ENCODE measurements around the gene SULF2. TPM values are rescaled to one million over a fixed set of nuclear protein-coding genes. Genes with fewer than 3 reads are reported as not detected.

The SULF2 gene
- total and polyA plus RNA-seq, 2 donors = 9.3 to 94.0 TPM

GRCh38 chr20:47789764-47790579 lies 4.7 kb upstream of the SULF2 start:
- DNase-seq (ENCODE audit: low read depth in 6 of 9, low spot score in 9 of 9) = no peak
- WGBS = 91% methylated on average over 10 of the region's 10 CpGs
- no peak overlapping the region for H3K4me3 ChIP-seq (ENCODE audit: low read length in 2 of 2)
- H3K36me3 ChIP-seq (ENCODE audit: control insufficient read depth in 2 of 2, insufficient read depth in 2 of 2, low read length in 1 of 2) = no peaks in the 10 kb centered on the region
- H3K27me3 ChIP-seq (ENCODE audit: control insufficient read depth in 2 of 2, insufficient read depth in 1 of 2, low read length in 1 of 2) = peaks cover 31 to 41% of the 10 kb centered on the region in 2 donors
- H3K27ac ChIP-seq (ENCODE audit: low read depth in 1 of 2, low read length in 1 of 2) = no peak overlapping the region
- peaks cover 0 to 4% of the 10 kb centered on the region in 2 donors for H3K4me1 ChIP-seq (ENCODE audit: control insufficient read depth in 2 of 2, insufficient read depth in 2 of 2, low read length in 2 of 2)
- H3K9me3 ChIP-seq (ENCODE audit: control insufficient read depth in 2 of 2, insufficient read depth in 1 of 2, low read length in 1 of 2) = no peaks in the 10 kb centered on the region

GRCh38 chr20:47789081-47789763 lies 3.9 kb upstream of the SULF2 start:
- 90% methylated on average over 12 of the region's 12 CpGs for WGBS
- peaks cover 0 to 2% of the 10 kb centered on the region in 2 donors for H3K9me3 ChIP-seq (ENCODE audit: control insufficient read depth in 2 of 2, insufficient read depth in 1 of 2, low read length in 1 of 2)
- H3K27me3 ChIP-seq (ENCODE audit: control insufficient read depth in 2 of 2, insufficient read depth in 1 of 2, low read length in 1 of 2) = peaks cover 38 to 48% of the 10 kb centered on the region in 2 donors
- no peak for DNase-seq (ENCODE audit: low read depth in 6 of 9, low spot score in 9 of 9)
- H3K4me1 ChIP-seq (ENCODE audit: control insufficient read depth in 2 of 2, insufficient read depth in 2 of 2, low read length in 2 of 2) = peaks cover 0 to 6% of the 10 kb centered on the region in 2 donors
- no peak overlapping the region for H3K4me3 ChIP-seq (ENCODE audit: low read length in 2 of 2)
- no peak overlapping the region for H3K27ac ChIP-seq (ENCODE audit: low read depth in 1 of 2, low read length in 1 of 2)
- no peaks in the 10 kb centered on the region for H3K36me3 ChIP-seq (ENCODE audit: control insufficient read depth in 2 of 2, insufficient read depth in 2 of 2, low read length in 1 of 2)

- 93% methylated on average over 11 of the region's 11 CpGs for WGBS
- Histone ChIP-seq H3K27me3 (ENCODE audit: control insufficient read depth in 2 of 2, insufficient read depth in 1 of 2, low read length in 1 of 2) (peaks cover 43 to 53% of the 10 kb centered on the region in 2 donors), H3K27ac (ENCODE audit: low read depth in 1 of 2, low read length in 1 of 2) (no peak overlapping the region), H3K9me3 (ENCODE audit: control insufficient read depth in 2 of 2, insufficient read depth in 1 of 2, low read length in 1 of 2) (peaks cover 0 to 2% of the 10 kb centered on the region in 2 donors), H3K4me1 (ENCODE audit: control insufficient read depth in 2 of 2, insufficient read depth in 2 of 2, low read length in 2 of 2) (peaks cover 0 to 10% of the 10 kb centered on the region in 2 donors), H3K4me3 (ENCODE audit: low read length in 2 of 2) (no peak overlapping the region), H3K36me3 (ENCODE audit: control insufficient read depth in 2 of 2, insufficient read depth in 2 of 2, low read length in 1 of 2) (no peaks in the 10 kb centered on the region)
- DNase-seq (ENCODE audit: low read depth in 6 of 9, low spot score in 9 of 9) = no peak
Measured at GRCh38 chr20:47788741-47789080, 3.4 kb upstream of the SULF2 start.

- Histone ChIP-seq H3K27ac (ENCODE audit: low read depth in 1 of 2, low read length in 1 of 2) (no peak overlapping the region), H3K4me3 (ENCODE audit: low read length in 2 of 2) (no peak overlapping the region), H3K27me3 (ENCODE audit: control insufficient read depth in 2 of 2, insufficient read depth in 1 of 2, low read length in 1 of 2) (peaks cover 46 to 68% of the 10 kb centered on the region in 2 donors), H3K36me3 (ENCODE audit: control insufficient read depth in 2 of 2, insufficient read depth in 2 of 2, low read length in 1 of 2) (no peaks in the 10 kb centered on the region), H3K9me3 (ENCODE audit: control insufficient read depth in 2 of 2, insufficient read depth in 1 of 2, low read length in 1 of 2) (peaks cover 0 to 2% of the 10 kb centered on the region in 2 donors), H3K4me1 (ENCODE audit: control insufficient read depth in 2 of 2, insufficient read depth in 2 of 2, low read length in 2 of 2) (peaks cover 0 to 10% of the 10 kb centered on the region in 2 donors)
- DNase-seq (ENCODE audit: low read depth in 6 of 9, low spot score in 9 of 9) = no peak
- WGBS = 30% methylated on average over 6 of the region's 6 CpGs
Measured at GRCh38 chr20:47786765-47787107, 1.5 kb upstream of the SULF2 start.

DNA sequence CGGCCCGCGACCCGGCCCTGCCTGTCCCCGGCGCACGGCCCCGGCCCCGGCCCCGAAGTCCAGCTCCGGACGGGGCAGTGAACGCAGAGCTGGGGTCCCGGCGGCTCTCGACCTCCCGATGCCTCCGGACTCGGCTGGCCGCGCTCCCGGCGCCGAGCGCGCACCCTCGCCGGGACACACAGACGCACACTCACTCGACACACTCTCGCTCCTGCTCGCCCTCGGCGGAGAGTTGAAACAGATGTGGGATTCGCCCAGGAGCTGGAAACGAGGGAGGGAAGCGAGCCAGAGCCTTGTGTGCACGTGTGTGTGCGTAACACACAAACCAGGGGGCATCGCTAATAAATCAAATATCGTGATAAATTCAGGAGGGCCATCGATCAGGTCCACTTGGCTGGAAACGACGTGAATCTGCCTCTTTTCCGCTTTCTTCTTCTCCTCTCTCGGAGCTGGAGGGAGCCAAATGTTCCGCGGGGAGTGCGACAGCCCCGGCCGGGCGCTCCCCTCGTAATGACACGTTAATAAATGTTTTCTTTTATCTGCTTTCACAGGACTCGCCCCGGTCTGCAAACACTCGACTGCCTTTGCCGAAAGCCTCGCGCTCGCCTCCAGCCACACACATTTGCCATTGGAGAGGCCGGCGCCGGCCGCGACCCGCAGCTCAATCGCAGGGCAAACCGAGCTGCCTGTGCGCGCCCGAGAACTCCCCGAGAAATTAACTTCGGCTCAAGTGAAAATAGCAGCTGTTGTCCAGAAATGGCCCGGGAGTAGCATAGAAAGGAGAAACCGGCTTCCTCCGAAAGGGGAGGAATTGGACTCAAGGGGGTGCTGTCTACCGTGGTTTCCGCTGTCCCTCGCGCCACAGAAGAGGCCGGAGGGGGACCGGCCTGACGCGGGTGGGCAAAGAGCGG lies 828 bp upstream of the SULF2 start:
- Histone ChIP-seq H3K36me3 (ENCODE audit: control insufficient read depth in 2 of 2, insufficient read depth in 2 of 2, low read length in 1 of 2) (no peaks in the 10 kb centered on the region), H3K9me3 (ENCODE audit: control insufficient read depth in 2 of 2, insufficient read depth in 1 of 2, low read length in 1 of 2) (peaks cover 0 to 2% of the 10 kb centered on the region in 2 donors), H3K4me1 (ENCODE audit: control insufficient read depth in 2 of 2, insufficient read depth in 2 of 2, low read length in 2 of 2) (peaks cover 0 to 10% of the 10 kb centered on the region in 2 donors), H3K27me3 (ENCODE audit: control insufficient read depth in 2 of 2, insufficient read depth in 1 of 2, low read length in 1 of 2) (peaks cover 46 to 72% of the 10 kb centered on the region in 2 donors), H3K27ac (ENCODE audit: low read depth in 1 of 2, low read length in 1 of 2) (peak overlapping the region; percentile 17 to 25), H3K4me3 (ENCODE audit: low read length in 2 of 2) (peak overlapping the region; percentile 16 to 41)
- DNase-seq (ENCODE audit: low read depth in 6 of 9, low spot score in 9 of 9) = peak in 6 of 9 donors; percentile 12 to 44 (median 22)
- WGBS = 2% methylated on average over 86 of the region's 86 CpGs

- H3K27ac ChIP-seq (ENCODE audit: low read depth in 1 of 2, low read length in 1 of 2) = no peak overlapping the region
- WGBS = 2% methylated on average over 69 of the region's 69 CpGs
- H3K27me3 ChIP-seq (ENCODE audit: control insufficient read depth in 2 of 2, insufficient read depth in 1 of 2, low read length in 1 of 2) = peaks cover 44 to 72% of the 10 kb centered on the region in 2 donors
- peak overlapping the region; percentile 16 to 41 for H3K4me3 ChIP-seq (ENCODE audit: low read length in 2 of 2)
- H3K4me1 ChIP-seq (ENCODE audit: control insufficient read depth in 2 of 2, insufficient read depth in 2 of 2, low read length in 2 of 2) = peaks cover 0 to 10% of the 10 kb centered on the region in 2 donors
- H3K9me3 ChIP-seq (ENCODE audit: control insufficient read depth in 2 of 2, insufficient read depth in 1 of 2, low read length in 1 of 2) = peaks cover 0 to 2% of the 10 kb centered on the region in 2 donors
- no peaks in the 10 kb centered on the region for H3K36me3 ChIP-seq (ENCODE audit: control insufficient read depth in 2 of 2, insufficient read depth in 2 of 2, low read length in 1 of 2)
- peak in 1 of 9 donors; percentile 6 for DNase-seq (ENCODE audit: low read depth in 6 of 9, low spot score in 9 of 9)
Measured at GRCh38 chr20:47784599-47785310, 526 bp downstream of the SULF2 start.

DNA sequence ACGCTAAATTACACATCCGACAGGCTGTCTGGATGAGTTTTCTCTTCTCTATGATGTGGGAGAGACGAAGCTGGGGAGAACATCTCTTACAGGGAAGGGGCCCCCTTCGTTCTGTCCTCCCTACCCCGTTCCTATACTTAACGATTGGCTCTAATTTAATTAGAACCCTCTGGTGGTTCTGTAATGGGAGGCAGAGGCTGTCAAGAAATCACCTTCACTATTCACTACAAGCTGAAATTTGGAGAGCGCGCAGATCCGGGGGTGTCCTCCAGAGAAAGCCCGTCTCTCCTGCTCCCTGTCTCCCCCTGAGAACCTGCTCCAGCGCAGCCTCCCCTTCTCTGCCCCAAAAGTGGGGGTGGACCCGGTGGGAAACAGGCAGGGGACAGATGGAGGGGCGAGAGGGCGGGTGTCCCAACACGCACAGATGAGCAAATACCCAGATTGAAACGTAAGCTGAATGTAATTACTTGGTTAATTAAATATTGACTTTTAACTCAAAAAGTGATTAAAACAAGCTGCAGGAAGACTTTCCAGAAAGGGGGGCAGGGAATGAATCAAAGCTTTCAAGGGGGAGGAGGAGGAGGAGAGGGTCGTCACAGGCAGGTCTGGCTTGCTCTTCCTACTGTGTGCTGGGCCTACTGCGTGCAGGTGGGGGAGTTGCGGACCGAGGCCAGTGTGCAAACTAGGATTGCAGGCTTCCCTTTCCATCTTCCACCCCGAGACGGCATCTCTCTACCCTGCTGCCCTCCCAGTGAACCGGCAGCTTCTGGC lies 1.3 kb downstream of the SULF2 start:
- peaks cover 0 to 10% of the 10 kb centered on the region in 2 donors for H3K4me1 ChIP-seq (ENCODE audit: control insufficient read depth in 2 of 2, insufficient read depth in 2 of 2, low read length in 2 of 2)
- peaks cover 43 to 68% of the 10 kb centered on the region in 2 donors for H3K27me3 ChIP-seq (ENCODE audit: control insufficient read depth in 2 of 2, insufficient read depth in 1 of 2, low read length in 1 of 2)
- no peaks in the 10 kb centered on the region for H3K36me3 ChIP-seq (ENCODE audit: control insufficient read depth in 2 of 2, insufficient read depth in 2 of 2, low read length in 1 of 2)
- DNase-seq (ENCODE audit: low read depth in 6 of 9, low spot score in 9 of 9) = no peak
- H3K4me3 ChIP-seq (ENCODE audit: low read length in 2 of 2) = peak overlapping the region; percentile 16 to 41
- no peak overlapping the region for H3K27ac ChIP-seq (ENCODE audit: low read depth in 1 of 2, low read length in 1 of 2)
- H3K9me3 ChIP-seq (ENCODE audit: control insufficient read depth in 2 of 2, insufficient read depth in 1 of 2, low read length in 1 of 2) = peaks cover 0 to 2% of the 10 kb centered on the region in 2 donors
- WGBS = 52% methylated on average over 23 of the region's 23 CpGs
